HG03196 (cell line): Measurements from ENCODE around the gene UGCG.
"Not testable (repeated sequence)": the region's sequence is repeated elsewhere in the genome, so short reads cannot be mapped to it uniquely, and the experiment has no call there.

Experiments used
- ATAC-seq: cut with Tn5 transposase; IDR thresholded peaks from one replicate; pipeline ENCODE4 v1.9.1; 2021; ENCODE audit not compliant: unreplicated experiment

The UGCG gene

GRCh38 chr9:111890334-111890733 lies 6.3 kb upstream of the UGCG start:
- ATAC-seq: no peak

GRCh38 chr9:111890867-111891266 lies 5.7 kb upstream of the UGCG start:
- ATAC-seq: not testable (repeated sequence)

- no peak for ATAC-seq
Measured at GRCh38 chr9:111891910-111892499, 4.6 kb upstream of the UGCG start.

- ATAC-seq: peak; percentile 44
Measured at GRCh38 chr9:111896942-111897600, 457 bp downstream of the UGCG start.

GRCh38 chr9:111897601-111898137 lies 1.1 kb downstream of the UGCG start:
- peak; percentile 32 for ATAC-seq

GRCh38 chr9:111898331-111899096 lies 1.9 kb downstream of the UGCG start:
- no peak for ATAC-seq

GRCh38 chr9:111900151-111900857 lies 3.7 kb downstream of the UGCG start:
- ATAC-seq: no peak

GRCh38 chr9:111900858-111901612 lies 4.4 kb downstream of the UGCG start:
- ATAC-seq: no peak

- no peak for ATAC-seq
Measured at GRCh38 chr9:111902391-111903139, 6.0 kb downstream of the UGCG start.

GRCh38 chr9:111903535-111903934 lies 6.9 kb downstream of the UGCG start:
- ATAC-seq: not testable (repeated sequence)

GRCh38 chr9:111904026-111904425 lies 7.4 kb downstream of the UGCG start:
- no peak for ATAC-seq

- no peak for ATAC-seq
Measured at GRCh38 chr9:111904891-111905291, 8.3 kb downstream of the UGCG start.

- ATAC-seq: no peak
Measured at GRCh38 chr9:111907147-111907546, 10.5 kb downstream of the UGCG start.

GRCh38 chr9:111909444-111909843 lies 12.8 kb downstream of the UGCG start:
- ATAC-seq: peak; percentile 56

- ATAC-seq: no peak
Measured at GRCh38 chr9:111910428-111910827, 13.8 kb downstream of the UGCG start.

- ATAC-seq: no peak
Measured at GRCh38 chr9:111913159-111913558, 16.5 kb downstream of the UGCG start.

- ATAC-seq: no peak
Measured at GRCh38 chr9:111914749-111915424, 18.3 kb downstream of the UGCG start.

- ATAC-seq: no peak
Measured at GRCh38 chr9:111915425-111915758, 18.8 kb downstream of the UGCG start.

- ATAC-seq: peak; percentile 47
Measured at GRCh38 chr9:111916234-111916645, 19.6 kb downstream of the UGCG start.
